HCT116 (cell line): ENCODE results near the gene CCNA2. TPM values are rescaled to one million over a fixed set of nuclear protein-coding genes. Genes with fewer than 3 reads are reported as not detected.

Experiments used
- ATAC-seq: fragments of 200-7000 bp; cut with Tn5 transposase; 2 replicates; pipeline ENCODE4 v1.9.1; 2020; ENCODE audit warnings: mild to moderate bottlenecking, moderate library complexity
- BruUV-seq: library from RNA; stranded (reverse); fragments of 400-500 nt; replicated peaks from 2 replicates; lab custom pipeline; 2021; lab: Mats Ljungman, UMichigan
- CTCF ChIA-PET: fragments of 300-600 bp; sonication (Branson Sonifier 250); formaldehyde crosslinking; loops from one replicate; lab custom pipeline; 2021; ENCODE audit warnings: antibody characterized with exemption; lab: Charles Lee
- POLR2A ChIA-PET: fragments of 300-600, 350-600 bp; sonication (Branson Sonifier 250); formaldehyde crosslinking; loops from one replicate; lab custom pipeline; 2021; ENCODE audit warnings: antibody characterized with exemption; lab: Charles Lee
- RAD21 ChIA-PET, 2 experiments: fragments of 300-600 bp; sonication (Branson Sonifier 250); formaldehyde crosslinking; loops; one replicate each; lab custom pipeline; 2023; ENCODE audit warnings: low total read pairs in 2 of 2; ENCODE audit not compliant: uncharacterized antibody in 2 of 2, unreplicated experiment in 2 of 2, low non-redundant PET in 1 of 2; lab: Charles Lee
- DNase-seq: peaks from one replicate; pipeline ENCODE4 v3.0.0-alpha.2; 2010; ENCODE audit warnings: low read depth, low spot score
- H2AFZ ChIP-seq: fragments of 200-600 bp; shearing (Covaris generic), sonication (generic); 2 replicates; pipeline ENCODE4 v1.6.1; 2017; ENCODE audit warnings: low read depth, mixed run types, mixed read lengths, antibody characterized with exemption, low read length; ENCODE audit not compliant: poor library complexity, severe bottlenecking
- H3K27ac ChIP-seq: 2 replicates; pipeline ENCODE4 v1.5.1; 2012; ENCODE audit warnings: low read depth, low read length
- H3K27me3 ChIP-seq: fragments of 200-600 bp; sonication (generic); 2 replicates; pipeline ENCODE4 v1.6.1; 2016; ENCODE audit warnings: mixed run types, low read length, mixed read lengths; ENCODE audit not compliant: insufficient read depth
- H3K36me3 ChIP-seq, 2 experiments: fragments of 200-500 bp in 1 of 2; fragments of 200-600 bp in 1 of 2; sonication (Bioruptor generic) in 1 of 2; sonication (generic) in 1 of 2; 2 replicates each; pipeline versions ENCODE4 v1.5.1 to v1.6.1; 2014 to 2016; ENCODE audit warnings: low read length in 2 of 2, inconsistent platforms in 1 of 2, mixed read lengths in 1 of 2, mixed run types in 1 of 2; ENCODE audit not compliant: insufficient read depth in 2 of 2, control insufficient read depth in 1 of 2
- H3K4me1 ChIP-seq, 2 experiments: fragments of 200-600 bp in 1 of 2; sonication (generic) in 1 of 2; 2 replicates each; pipeline versions ENCODE4 v1.5.1 to v1.6.1; 2012 to 2017; ENCODE audit warnings: low read length in 2 of 2, inconsistent platforms in 1 of 2, mild to moderate bottlenecking in 1 of 2, mixed read lengths in 1 of 2, mixed run types in 1 of 2, moderate library complexity in 1 of 2; ENCODE audit not compliant: insufficient read depth in 2 of 2, control insufficient read depth in 1 of 2
- H3K4me2 ChIP-seq: fragments of 200-600 bp; sonication (generic); 2 replicates; pipeline ENCODE4 v1.6.1; 2017; ENCODE audit warnings: mixed run types, low read length, mixed read lengths
- H3K4me3 ChIP-seq, 2 experiments: fragments of 200-600 bp in 1 of 2; sonication (generic) in 1 of 2; replicated peaks in 1 of 2; 2 replicates each; pipeline ENCODE4 v1.5.1; 2011 to 2016; ENCODE audit warnings: low read length in 2 of 2, control low read depth in 1 of 2, low read depth in 1 of 2, mild to moderate bottlenecking in 1 of 2, mixed read lengths in 1 of 2, mixed run types in 1 of 2
- H3K79me2 ChIP-seq: fragments of 200-600 bp; sonication (generic); 2 replicates; pipeline ENCODE4 v1.6.1; 2017; ENCODE audit warnings: mild to moderate bottlenecking, mixed run types, low read length, moderate library complexity, mixed read lengths; ENCODE audit not compliant: insufficient read depth
- H3K9ac ChIP-seq: fragments of 200-600 bp; sonication (generic); 2 replicates; pipeline ENCODE4 v1.6.1; 2016; ENCODE audit warnings: low read length, mixed read lengths
- H3K9me2 ChIP-seq: fragments of 200-600 bp; sonication (generic), shearing (Covaris generic); 2 replicates; pipeline ENCODE4 v1.6.1; 2017; ENCODE audit warnings: mixed run types, mild to moderate bottlenecking, moderate library complexity; ENCODE audit not compliant: insufficient read depth
- H3K9me3 ChIP-seq, 2 experiments: fragments of 200-500 bp in 1 of 2; fragments of 200-600 bp in 1 of 2; sonication (Bioruptor generic) in 1 of 2; sonication (generic) in 1 of 2; 2 replicates each; pipeline ENCODE4 v1.6.1; 2014 to 2017; ENCODE audit warnings: low read length in 2 of 2, mixed read lengths in 2 of 2, inconsistent platforms in 1 of 2, low read depth in 1 of 2, mild to moderate bottlenecking in 1 of 2, mixed run types in 1 of 2, moderate library complexity in 1 of 2; ENCODE audit not compliant: control insufficient read depth in 1 of 2, insufficient read depth in 1 of 2
- H4K20me1 ChIP-seq: fragments of 200-600 bp; sonication (generic), shearing (Covaris generic); 2 replicates; pipeline ENCODE4 v1.6.1; 2017; ENCODE audit warnings: mixed run types, mild to moderate bottlenecking, moderate library complexity; ENCODE audit not compliant: insufficient read depth
- CBX3 ChIP-seq: IDR thresholded peaks from 2 replicates; pipeline ENCODE4 v1.6.1; 2012; ENCODE audit warnings: low read depth
- CEBPB ChIP-seq: IDR thresholded peaks from 2 replicates; pipeline ENCODE4 v1.6.1; 2012; ENCODE audit warnings: low read depth
- CTCF ChIP-seq, 3 experiments: fragments of 200-600 bp in 1 of 3; sonication (generic) in 1 of 3; IDR thresholded peaks in 2 of 3; conservative IDR thresholded peaks in 1 of 3; 2 replicates each; pipeline ENCODE4 v1.5.1; 2012 to 2017; ENCODE audit warnings: low read depth in 2 of 3, low read length in 2 of 3, antibody characterized with exemption in 1 of 3, borderline replicate concordance in 1 of 3, control low read depth in 1 of 3, mild to moderate bottlenecking in 1 of 3, mixed read lengths in 1 of 3, mixed run types in 1 of 3, moderate library complexity in 1 of 3; ENCODE audit not compliant: insufficient read depth in 1 of 3
- EGR1 ChIP-seq: IDR thresholded peaks from 2 replicates; pipeline ENCODE4 v1.6.1; 2012; ENCODE audit warnings: low read depth
- ELF1 ChIP-seq: IDR thresholded peaks from 2 replicates; pipeline ENCODE4 v1.6.1; 2012; ENCODE audit warnings: low read depth, borderline replicate concordance
- FOSL1 ChIP-seq: IDR thresholded peaks from 2 replicates; pipeline ENCODE4 v1.6.1; 2012; ENCODE audit warnings: low read depth
- MAX ChIP-seq: IDR thresholded peaks from 2 replicates; pipeline ENCODE4 v1.6.1; 2012
- POLR2A ChIP-seq: IDR thresholded peaks from 2 replicates; pipeline ENCODE4 v1.7.0; 2011; ENCODE audit warnings: borderline replicate concordance; ENCODE audit not compliant: insufficient read depth, insufficient read length; ENCODE audit errors: extremely low read depth
- POLR2AphosphoS5 ChIP-seq: IDR thresholded peaks from 2 replicates; pipeline ENCODE4 v1.6.1; 2011; ENCODE audit warnings: mild to moderate bottlenecking, low read depth, low read length, moderate library complexity
- RAD21 ChIP-seq: IDR thresholded peaks from 2 replicates; pipeline ENCODE4 v1.6.1; 2012; ENCODE audit warnings: low read depth, mild to moderate bottlenecking
- REST ChIP-seq: IDR thresholded peaks from 2 replicates; pipeline ENCODE4 v1.6.1; 2012; ENCODE audit warnings: low read depth
- SP1 ChIP-seq: IDR thresholded peaks from 2 replicates; pipeline ENCODE4 v1.6.1; 2012; ENCODE audit warnings: low read depth
- TCF7L2 ChIP-seq: IDR thresholded peaks from 2 replicates; pipeline ENCODE4 v1.7.0; 2011; ENCODE audit warnings: borderline replicate concordance, inconsistent platforms; ENCODE audit not compliant: insufficient read depth, insufficient read length; ENCODE audit errors: extremely low read depth
- YY1 ChIP-seq: IDR thresholded peaks from 2 replicates; pipeline ENCODE4 v1.6.1; 2011; ENCODE audit warnings: low read length, low read depth, moderate library complexity, mild to moderate bottlenecking; ENCODE audit not compliant: insufficient replicate concordance; ENCODE audit errors: extremely low read depth
- ZFX ChIP-seq: fragments of 450-650 bp; IDR thresholded peaks from 2 replicates; pipeline ENCODE4 v1.6.1; 2017
- ZNF274 ChIP-seq: fragments of 200-500 bp; sonication (Bioruptor generic); IDR thresholded peaks from 2 replicates; pipeline ENCODE4 v1.6.1; 2014; ENCODE audit warnings: mild to moderate bottlenecking, low read depth, low read length, inconsistent platforms
- intact Hi-C: fragments of 100-400 bp; cut with micrococcal nuclease; formaldehyde crosslinking; loops from 2 replicates; pipeline ENCODE4 v1.10.0; 2022
- total RNA-seq: library from RNA; stranded (reverse); gene quantifications from one replicate; pipeline ENCODE4 v1.2.1, GENCODE V29; 2021; ENCODE audit not compliant: unreplicated experiment

Gene CCNA2
- total RNA-seq, 1 experiment from 2014 or later, result 75.4 TPM

- H3K79me2 ChIP-seq, result peaks cover 2% of the 10 kb centered on the region
- H3K9ac ChIP-seq, result no peak overlapping the region
- H4K20me1 ChIP-seq, result no peaks in the 10 kb centered on the region
- H3K27ac ChIP-seq, result no peak overlapping the region
- intact Hi-C loops, result no loop called here
- H3K4me1 ChIP-seq, result peaks cover 0 to 6% of the 10 kb centered on the region in 2 experiments; a peak in 2 of 4 replicates
- H2AFZ ChIP-seq, result no peak overlapping the region
- no peaks in the 10 kb centered on the region for H3K27me3 ChIP-seq
- ChIA-PET POLR2A (no interaction called here), CTCF (no interaction called here), RAD21 (no interaction called here)
- H3K4me3 ChIP-seq, result no peak overlapping the region
- no TSS peak for BruUV-seq
- no peaks in the 10 kb centered on the region for H3K9me3 ChIP-seq
- no peak for TF ChIP-seq YY1
- DNase-seq (no peak), ATAC-seq (no peak)
- H3K9me2 ChIP-seq, result no peaks in the 10 kb centered on the region
- H3K4me2 ChIP-seq, result no peak overlapping the region
- no peaks in the 10 kb centered on the region for H3K36me3 ChIP-seq
Observed at GRCh38 chr4:121796283-121796682, 27.4 kb downstream of the CCNA2 start.

GRCh38 chr4:121794505-121795188 lies 29.0 kb downstream of the CCNA2 start:
- CTCF ChIA-PET, result no interaction called here
- no peak for DNase-seq
- Histone ChIP-seq H3K79me2 (no peaks in the 10 kb centered on the region), H3K4me3 (no peak overlapping the region), H4K20me1 (no peaks in the 10 kb centered on the region), H2AFZ (no peak overlapping the region), H3K9me3 (no peaks in the 10 kb centered on the region), H3K9ac (no peak overlapping the region), H3K27ac (no peak overlapping the region), H3K36me3 (no peaks in the 10 kb centered on the region), H3K9me2 (no peaks in the 10 kb centered on the region), H3K4me1 (no peaks in the 10 kb centered on the region), H3K27me3 (no peaks in the 10 kb centered on the region), H3K4me2 (no peak overlapping the region)
- intact Hi-C loops, result no loop called here
- no peak for ATAC-seq
- BruUV-seq, result no TSS peak
- RAD21 ChIA-PET, result no interaction called here
- POLR2A ChIA-PET, result no interaction called here
- no peak for TF ChIP-seq RAD21
- no peak for TF ChIP-seq ZFX
- TF ChIP-seq MAX, result no peak
- TF ChIP-seq SP1, result no peak
- TF ChIP-seq CBX3, result no peak
- TF ChIP-seq EGR1, result no peak
- no peak for TF ChIP-seq FOSL1
- no peak for TF ChIP-seq CEBPB
- TF ChIP-seq REST, result no peak
- no peak for TF ChIP-seq ZNF274
- TF ChIP-seq ELF1, result no peak
- TF ChIP-seq TCF7L2, result no peak
- TF ChIP-seq POLR2AphosphoS5, result no peak
- TF ChIP-seq CTCF (IDR thresholded peaks at IDR 0.05 in 2 of 3, conservative IDR thresholded peaks at IDR 0.05 in 1 of 3; ENCODE audit: borderline replicate concordance in 1 of 3, insufficient read depth in 1 of 3, low read depth in 2 of 3, low read length in 2 of 3), result no peak
- TF ChIP-seq POLR2A, result no peak
